B cell (primary cell): ENCODE data around the gene GC. TPM values are rescaled to one million over a fixed set of nuclear protein-coding genes. Genes with fewer than 3 reads are reported as not detected.

ENCODE experiments used
- ATAC-seq: fragments of 200-7000 bp; cut with Tn5 transposase; one replicate; pipeline ENCODE4 v1.10.0; 2021; ENCODE audit warnings: low read depth, mild to moderate bottlenecking, moderate number of reproducible peaks, moderate library complexity
- CTCF ChIA-PET: fragments of 350-600 bp; sonication (Branson Sonifier 250); formaldehyde crosslinking; loops from one replicate; lab custom pipeline; 2021; ENCODE audit warnings: antibody characterized with exemption, inconsistent platforms; lab: Charles Lee
- POLR2A ChIA-PET: fragments of 350-600 bp; sonication (Branson Sonifier 250); formaldehyde crosslinking; loops from one replicate; lab custom pipeline; 2021; ENCODE audit warnings: antibody characterized with exemption; lab: Charles Lee
- DNase-seq: peaks from one replicate; pipeline ENCODE4 v3.0.0; 2013
- H2AFZ ChIP-seq: 2 replicates; pipeline ENCODE4 v1.6.1; 2012; ENCODE audit warnings: mild to moderate bottlenecking, low read depth, low read length; ENCODE audit not compliant: insufficient read depth, poor library complexity, severe bottlenecking
- H3K27ac ChIP-seq, 2 donors: 1 replicate in 1 of 2; 2 replicates in 1 of 2; pipeline ENCODE4 v1.5.1; 2012 to 2013; ENCODE audit warnings: low read length in 2 of 2, mild to moderate bottlenecking in 2 of 2, moderate library complexity in 1 of 2
- H3K27me3 ChIP-seq, 4 experiments: fragments of 200-600 bp in 1 of 4; sonication (generic) in 1 of 4; replicated peaks in 1 of 4; 1 replicate in 2 of 4; 2 replicates in 2 of 4; pipeline versions ENCODE4 v1.6.1 to v1.7.0; 2013 to 2016; ENCODE audit warnings: low read length in 3 of 4, mild to moderate bottlenecking in 2 of 4, mixed read lengths in 1 of 4, moderate library complexity in 1 of 4; ENCODE audit not compliant: insufficient read depth in 4 of 4, control insufficient read depth in 3 of 4; ENCODE audit errors: control extremely low read depth in 1 of 4
- H3K36me3 ChIP-seq, 2 experiments: replicated peaks in 1 of 2; 1 replicate in 1 of 2; 2 replicates in 1 of 2; pipeline versions ENCODE4 v1.6.1 to v1.7.1; 2013; ENCODE audit warnings: low read length in 1 of 2; ENCODE audit not compliant: insufficient read depth in 2 of 2, control insufficient read depth in 1 of 2; ENCODE audit errors: control extremely low read depth in 1 of 2, extremely low read depth in 1 of 2
- H3K4me1 ChIP-seq, 2 donors: fragments of 200-600 bp in 1 of 2; sonication (generic) in 1 of 2; 1 replicate in 1 of 2; 2 replicates in 1 of 2; pipeline versions ENCODE4 v1.5.1 to v1.6.1; 2013 to 2017; ENCODE audit warnings: low read length in 2 of 2; ENCODE audit not compliant: control insufficient read depth in 2 of 2, insufficient read depth in 2 of 2
- H3K4me2 ChIP-seq: replicated peaks from 2 replicates; pipeline ENCODE3; 2012; ENCODE audit warnings: mild to moderate bottlenecking, low read depth, low read length; ENCODE audit not compliant: poor library complexity, severe bottlenecking
- H3K4me3 ChIP-seq, 5 experiments: fragments of 200-600 bp in 1 of 5; sonication (generic) in 1 of 5; 1 replicate in 3 of 5; 2 replicates in 2 of 5; pipeline versions ENCODE4 v1.5.1 to v1.7.0; 2011 to 2016; ENCODE audit warnings: low read length in 4 of 5, mild to moderate bottlenecking in 4 of 5, low read depth in 2 of 5, control low read depth in 1 of 5, moderate library complexity in 1 of 5; ENCODE audit not compliant: insufficient read depth in 1 of 5; ENCODE audit errors: control extremely low read depth in 1 of 5, extremely low read depth in 1 of 5
- H3K79me2 ChIP-seq: fragments of 200-600 bp; sonication (generic); one replicate; pipeline ENCODE4 v1.6.0; 2016; ENCODE audit warnings: low read length; ENCODE audit not compliant: control insufficient read depth, insufficient read depth
- H3K9ac ChIP-seq: fragments of 200-600 bp; sonication (generic); 2 replicates; pipeline ENCODE4 v1.6.1; 2017; ENCODE audit warnings: mild to moderate bottlenecking, low read length, moderate library complexity
- H3K9me3 ChIP-seq, 3 donors: one replicate each; pipeline versions ENCODE4 v1.6.1 to v1.7.1; 2013; ENCODE audit warnings: low read length in 2 of 3; ENCODE audit not compliant: control insufficient read depth in 2 of 3, insufficient read depth in 1 of 3; ENCODE audit errors: control extremely low read depth in 1 of 3
- H4K20me1 ChIP-seq: 2 replicates; pipeline ENCODE4 v1.6.0; 2012; ENCODE audit warnings: mild to moderate bottlenecking, low read length; ENCODE audit not compliant: insufficient read depth, control insufficient read depth, poor library complexity, severe bottlenecking
- H3K27ac Mint-ChIP-seq: one replicate; pipeline ENCODE4 v1.8.0; 2021; ENCODE audit warnings: mixed read lengths
- H3K27me3 Mint-ChIP-seq: one replicate; pipeline ENCODE4 v1.8.0; 2021; ENCODE audit warnings: mixed read lengths
- H3K4me1 Mint-ChIP-seq: one replicate; pipeline ENCODE4 v1.8.0; 2021; ENCODE audit warnings: mixed read lengths
- H3K4me3 Mint-ChIP-seq: one replicate; pipeline ENCODE4 v1.8.0; 2021; ENCODE audit warnings: mixed read lengths
- H3K9me3 Mint-ChIP-seq: one replicate; pipeline ENCODE4 v1.8.0; 2022; ENCODE audit warnings: mixed read lengths; ENCODE audit not compliant: insufficient read depth
- CTCF ChIP-seq: fragments of 200-600 bp; IDR thresholded peaks from one replicate; pipeline ENCODE4 v1.8.0; 2022; ENCODE audit warnings: antibody characterized with exemption, mild to moderate bottlenecking
- EZH2 ChIP-seq: IDR thresholded peaks from 2 replicates; pipeline ENCODE4 v1.6.1; 2012; ENCODE audit warnings: borderline replicate concordance, low read depth, mild to moderate bottlenecking, moderate library complexity, low read length; ENCODE audit not compliant: insufficient read depth, poor library complexity, severe bottlenecking
- WGBS: methylation state at CpG from one replicate; pipeline ENCODE4 v1.1.5; 2013; ENCODE audit warnings: missing lambda C conversion rate; ENCODE audit not compliant: insufficient coverage; 5-methylcytosine and 5-hydroxymethylcytosine counted together
- intact Hi-C: fragments of 100-400 bp; cut with micrococcal nuclease; formaldehyde crosslinking; loops from one replicate; pipeline ENCODE4 v1.10.0; 2022
- polyA plus RNA-seq: library from polyadenylated mRNA; depleted of rRNA; stranded (reverse); fragments of >200 nt; gene quantifications from 2 replicates; pipeline ENCODE4 v1.2.3, GENCODE V29; 2012
- total RNA-seq, 2 donors: library from RNA; stranded (reverse); fragments of 120-200 nt in 1 of 2; gene quantifications; 1 replicate in 1 of 2; 2 replicates in 1 of 2; pipeline versions ENCODE4 v1.2.3 to v1.2.4, GENCODE V29; 2013 to 2022

GC gene
- total and polyA plus RNA-seq, 2 donors (not counting 1 experiment from before 2014, with no cell fraction given) = not detected

GRCh38 chr4:71709961-71710360 lies 73.9 kb downstream of the GC start:
- Histone ChIP-seq H2AFZ (no peak overlapping the region), H3K4me2 (no peak overlapping the region), H3K9me3 (no peaks in the 10 kb centered on the region), H3K36me3 (no peaks in the 10 kb centered on the region), H3K27me3 (no peaks in the 10 kb centered on the region), H3K9ac (no peak overlapping the region), H3K79me2 (no peaks in the 10 kb centered on the region), H3K27ac (no peak overlapping the region), H4K20me1 (no peaks in the 10 kb centered on the region), H3K4me3 (no peak overlapping the region), H3K4me1 (no peaks in the 10 kb centered on the region)
- CTCF ChIA-PET = no interaction called here
- no CpG with 5 or more reads among the region's 1 CpG for WGBS
- no peak overlapping the region for H3K27ac Mint-ChIP-seq
- no peaks in the 10 kb centered on the region for H3K4me1 Mint-ChIP-seq
- H3K4me3 Mint-ChIP-seq = no peak overlapping the region
- no peaks in the 10 kb centered on the region for H3K9me3 Mint-ChIP-seq
- ATAC-seq (no peak), DNase-seq (no peak)
- intact Hi-C loops = no loop called here
- TF ChIP-seq CTCF = no peak
- no peak for TF ChIP-seq EZH2
- POLR2A ChIA-PET = no interaction called here
- H3K27me3 Mint-ChIP-seq = peaks cover 8% of the 10 kb centered on the region

- Mint-ChIP-seq H3K4me1 (no peaks in the 10 kb centered on the region), H3K9me3 (no peaks in the 10 kb centered on the region), H3K27ac (no peak overlapping the region), H3K4me3 (no peak overlapping the region), H3K27me3 (peaks cover 22% of the 10 kb centered on the region)
- CTCF ChIA-PET = no interaction called here
- POLR2A ChIA-PET = no interaction called here
- Histone ChIP-seq H3K36me3 (no peaks in the 10 kb centered on the region), H3K4me3 (no peak overlapping the region), H4K20me1 (no peaks in the 10 kb centered on the region), H3K4me2 (no peak overlapping the region), H3K9me3 (no peaks in the 10 kb centered on the region), H3K9ac (no peak overlapping the region), H3K27ac (no peak overlapping the region), H2AFZ (no peak overlapping the region), H3K79me2 (no peaks in the 10 kb centered on the region), H3K27me3 (no peaks in the 10 kb centered on the region), H3K4me1 (no peaks in the 10 kb centered on the region)
- ATAC-seq (no peak), DNase-seq (no peak)
- intact Hi-C loops = no loop called here
- no peak for TF ChIP-seq CTCF
- no peak for TF ChIP-seq EZH2
- no CpG with 5 or more reads among the region's 2 CpGs for WGBS
These were observed 85.7 kb downstream of the GC start for GRCh38 chr4:71698141-71698540.
